ENCODE measurements around the gene HMCES.

The HMCES gene

DNA sequence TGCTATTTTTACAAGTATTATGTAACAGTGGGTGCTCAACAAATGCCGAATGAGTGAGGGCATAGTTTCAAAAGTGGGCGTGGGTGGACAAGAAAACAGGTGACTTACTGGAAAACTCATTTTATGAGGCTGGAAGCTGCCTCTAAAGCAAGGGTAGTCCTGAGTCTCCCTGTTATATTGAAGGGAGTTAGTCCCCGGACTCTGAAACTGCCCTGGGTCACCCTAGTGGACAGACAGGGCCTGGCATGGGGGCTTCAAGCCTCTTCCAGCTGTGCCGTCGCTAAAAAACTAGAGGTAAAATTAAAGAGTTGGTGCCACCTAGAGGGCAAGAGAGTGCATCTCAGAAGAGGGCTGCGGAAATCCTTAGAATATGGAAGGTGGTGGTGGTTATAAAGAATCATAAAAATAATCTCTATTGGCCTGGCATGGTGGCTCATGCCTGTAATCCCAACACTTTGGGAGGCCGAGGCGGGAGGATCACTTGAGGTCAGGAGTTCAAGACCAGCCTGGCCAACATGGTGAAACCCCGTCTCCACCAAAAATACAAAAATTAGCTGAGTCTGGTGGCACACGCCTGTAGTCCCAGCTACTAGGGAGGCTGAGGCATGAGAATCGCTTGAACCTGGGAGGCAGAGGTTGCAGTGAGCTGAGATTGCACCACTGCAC lies 32.9 kb upstream of the HMCES start:
- CTCF ChIA-PET = interaction anchor here (0.7 to 9.0 kb wide), 68 partner anchors 10 to 565 kb away, joined by 3 to 168 read pairs (median 5); partner anchors contain the start of gene RAB43
- peak; percentile 83 for TF ChIP-seq CTCF (IDR thresholded peaks at IDR 0.05; ENCODE audit: control extremely low read depth, extremely low read depth, low read depth, missing control alignments)
- POLR2A ChIA-PET = interaction anchor here (0.7 to 1.2 kb wide), 3 partner anchors 11 to 588 kb away, joined by 3 read pairs; no protein-coding TSS in a partner anchor
- peak; percentile 83 for DNase-seq (ENCODE audit: extremely low spot score)

- no peak for DNase-seq (ENCODE audit: extremely low spot score)
- no peak for TF ChIP-seq CTCF (IDR thresholded peaks at IDR 0.05; ENCODE audit: control extremely low read depth, extremely low read depth, low read depth, missing control alignments)
- ChIA-PET POLR2A (interaction anchor here (0.6 to 1.2 kb wide), 4 partner anchors 69 to 589 kb away, joined by 3 read pairs; a partner anchor contains a TSS), CTCF (interaction anchor here (0.8 to 9.0 kb wide), 42 partner anchors 9 to 629 kb away, joined by 3 to 168 read pairs (median 7); partner anchors contain the start of gene RAB43)
Observed at GRCh38 chr3:129246636-129247035, 32.0 kb upstream of the HMCES start.

- POLR2A ChIA-PET = interaction anchor here (1.9 kb wide), 1 partner anchor 68 kb away, joined by 8 read pairs; a partner anchor contains a TSS
- no peak for DNase-seq (ENCODE audit: extremely low spot score)
Observed at GRCh38 chr3:129248286-129248979, 30.2 kb upstream of the HMCES start.

GRCh38 chr3:129249284-129250065 lies 29.2 kb upstream of the HMCES start, which contains the start of gene COPG1:
Gene COPG1 (plus strand): TSS chr3:129249606. CDS start chr3:129249710, 104 bp downstream.
- peak; percentile 97 for DNase-seq (ENCODE audit: extremely low spot score)
- ChIA-PET CTCF (interaction anchor here (0.7 to 9.0 kb wide), 8 partner anchors 12 to 279 kb away, joined by 4 to 168 read pairs (median 6); partner anchors contain the start of gene RAB43), POLR2A (interaction anchor here (0.6 to 1.9 kb wide), 3 partner anchors 59 to 95 kb away, joined by 5 to 8 read pairs (median 6); a partner anchor contains a TSS)
- no peak for TF ChIP-seq CTCF (IDR thresholded peaks at IDR 0.05; ENCODE audit: control extremely low read depth, extremely low read depth, low read depth, missing control alignments)

More at GRCh38 chr3:129248286-129248979, 30.2 kb upstream of the HMCES start:
- TF ChIP-seq CTCF (IDR thresholded peaks at IDR 0.05; ENCODE audit: control extremely low read depth, extremely low read depth, low read depth, missing control alignments) = no peak
- CTCF ChIA-PET = interaction anchor here (0.8 to 9.0 kb wide), 6 partner anchors 13 to 631 kb away, joined by 3 to 168 read pairs (median 6); no protein-coding TSS in a partner anchor

DNA sequence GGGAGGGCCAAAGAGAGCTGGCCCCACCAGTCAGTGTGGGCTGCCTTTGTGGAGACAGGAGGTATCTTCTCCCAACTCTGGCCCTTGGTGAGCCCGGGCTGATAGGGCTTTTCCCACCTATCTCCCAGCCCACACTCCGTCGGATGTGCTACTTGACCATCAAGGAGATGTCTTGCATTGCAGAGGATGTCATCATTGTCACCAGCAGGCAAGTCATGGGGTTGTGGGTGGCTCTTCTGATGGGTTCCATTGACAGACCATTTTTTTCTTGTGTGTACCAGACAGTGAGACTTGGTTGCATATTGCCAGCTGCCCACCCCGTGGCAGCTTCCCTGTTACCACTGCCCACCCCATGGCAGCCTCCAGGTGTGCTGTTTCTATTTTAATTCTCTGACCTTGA lies 25.9 kb upstream of the HMCES start:
- CTCF ChIA-PET = interaction anchor here (0.8 to 2.3 kb wide), 6 partner anchors 9 to 282 kb away, joined by 3 to 9 read pairs (median 4); no protein-coding TSS in a partner anchor
- POLR2A ChIA-PET = interaction anchor here (1.0 kb wide), 1 partner anchor 26 kb away, joined by 3 read pairs; no protein-coding TSS in a partner anchor
- TF ChIP-seq CTCF (IDR thresholded peaks at IDR 0.05; ENCODE audit: control extremely low read depth, extremely low read depth, low read depth, missing control alignments) = no peak
- no peak for DNase-seq (ENCODE audit: extremely low spot score)

All from GM10248 (cell line).